Measurements from ENCODE around the gene TP63. TPM values are rescaled to one million over a fixed set of nuclear protein-coding genes. Genes with fewer than 3 reads are reported as not detected.

The TP63 gene
- total RNA-seq, 1 donor from 2014 or later, result not detected

DNA sequence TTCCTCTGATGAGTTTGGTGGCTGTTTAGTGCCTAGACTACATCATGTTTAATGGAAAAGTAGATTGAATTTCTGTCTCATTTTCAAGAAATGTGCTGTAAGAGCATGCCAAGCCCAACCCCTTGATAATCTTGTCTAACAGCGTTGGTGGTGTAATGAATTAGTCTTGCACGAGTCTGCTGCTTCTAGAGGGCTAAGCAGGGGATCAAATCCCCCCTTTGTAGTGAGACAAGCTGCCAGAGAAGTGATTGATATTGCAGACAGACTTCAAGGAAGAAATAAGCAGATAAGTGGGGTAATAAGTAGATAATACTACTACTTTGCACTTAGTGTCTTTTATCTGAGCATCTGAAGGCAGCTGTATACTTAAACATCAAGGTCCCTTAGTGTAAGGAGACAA, 141.4 kb downstream of the TP63 start:
- Histone ChIP-seq H3K4me1 (no peaks in the 10 kb centered on the region), H3K4me3 (no peak overlapping the region), H3K27ac (no peak overlapping the region), H3K27me3 (no peaks in the 10 kb centered on the region), H3K36me3 (no peaks in the 10 kb centered on the region), H3K9me3 (no peaks in the 10 kb centered on the region)
- TF ChIP-seq, protein P1, sequence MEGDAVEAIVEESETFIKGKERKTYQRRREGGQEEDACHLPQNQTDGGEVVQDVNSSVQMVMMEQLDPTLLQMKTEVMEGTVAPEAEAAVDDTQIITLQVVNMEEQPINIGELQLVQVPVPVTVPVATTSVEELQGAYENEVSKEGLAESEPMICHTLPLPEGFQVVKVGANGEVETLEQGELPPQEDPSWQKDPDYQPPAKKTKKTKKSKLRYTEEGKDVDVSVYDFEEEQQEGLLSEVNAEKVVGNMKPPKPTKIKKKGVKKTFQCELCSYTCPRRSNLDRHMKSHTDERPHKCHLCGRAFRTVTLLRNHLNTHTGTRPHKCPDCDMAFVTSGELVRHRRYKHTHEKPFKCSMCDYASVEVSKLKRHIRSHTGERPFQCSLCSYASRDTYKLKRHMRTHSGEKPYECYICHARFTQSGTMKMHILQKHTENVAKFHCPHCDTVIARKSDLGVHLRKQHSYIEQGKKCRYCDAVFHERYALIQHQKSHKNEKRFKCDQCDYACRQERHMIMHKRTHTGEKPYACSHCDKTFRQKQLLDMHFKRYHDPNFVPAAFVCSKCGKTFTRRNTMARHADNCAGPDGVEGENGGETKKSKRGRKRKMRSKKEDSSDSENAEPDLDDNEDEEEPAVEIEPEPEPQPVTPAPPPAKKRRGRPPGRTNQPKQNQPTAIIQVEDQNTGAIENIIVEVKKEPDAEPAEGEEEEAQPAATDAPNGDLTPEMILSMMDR (IDR thresholded peaks at IDR 0.05), result no peak
- intact Hi-C loops (cut with DNase I), result no loop called here
- DNase-seq (ENCODE audit: low spot score in 2 of 2), result no peak

- no peak for DNase-seq (ENCODE audit: low spot score in 2 of 2)
- no peak overlapping the region for H3K27ac ChIP-seq
- intact Hi-C loops (cut with DNase I), result no loop called here
Measured at GRCh38 chr3:189773056-189773455, 141.9 kb downstream of the TP63 start.

GRCh38 chr3:189776149-189776824, 145.1 kb downstream of the TP63 start:
- H3K36me3 ChIP-seq, result no peaks in the 10 kb centered on the region
- intact Hi-C loops (cut with DNase I), result no loop called here

More at GRCh38 chr3:189773056-189773455, 141.9 kb downstream of the TP63 start:
- Histone ChIP-seq H3K36me3 (no peaks in the 10 kb centered on the region), H3K4me1 (no peaks in the 10 kb centered on the region), H3K9me3 (no peaks in the 10 kb centered on the region), H3K27me3 (no peaks in the 10 kb centered on the region), H3K4me3 (no peak overlapping the region)
- TF ChIP-seq, protein P1 (IDR thresholded peaks at IDR 0.05), result no peak

GRCh38 chr3:189778340-189778950, 147.3 kb downstream of the TP63 start:
- DNase-seq (ENCODE audit: low spot score in 2 of 2), result no peak
- Histone ChIP-seq H3K4me1 (no peaks in the 10 kb centered on the region), H3K27me3 (no peaks in the 10 kb centered on the region), H3K36me3 (no peaks in the 10 kb centered on the region), H3K27ac (no peak overlapping the region), H3K9me3 (no peaks in the 10 kb centered on the region), H3K4me3 (no peak overlapping the region)
- TF ChIP-seq, protein P1 (IDR thresholded peaks at IDR 0.05), result no peak
- intact Hi-C loops (cut with DNase I), result no loop called here

More at GRCh38 chr3:189776149-189776824, 145.1 kb downstream of the TP63 start:
- no peak for DNase-seq (ENCODE audit: low spot score in 2 of 2)
- Histone ChIP-seq H3K27me3 (no peaks in the 10 kb centered on the region), H3K4me3 (no peak overlapping the region), H3K4me1 (no peaks in the 10 kb centered on the region), H3K9me3 (no peaks in the 10 kb centered on the region), H3K27ac (no peak overlapping the region)
- TF ChIP-seq, protein P1 (IDR thresholded peaks at IDR 0.05), result no peak

- TF ChIP-seq, protein P1 (IDR thresholded peaks at IDR 0.05), result no peak
- H3K27ac ChIP-seq, result no peak overlapping the region
- intact Hi-C loops (cut with DNase I), result no loop called here
- DNase-seq (ENCODE audit: low spot score in 2 of 2), result no peak
- H3K9me3 ChIP-seq, result no peaks in the 10 kb centered on the region
- H3K36me3 ChIP-seq, result no peaks in the 10 kb centered on the region
- no peaks in the 10 kb centered on the region for H3K4me1 ChIP-seq
- no peaks in the 10 kb centered on the region for H3K27me3 ChIP-seq
- no peak overlapping the region for H3K4me3 ChIP-seq
Measured at GRCh38 chr3:189779166-189779565, 148.0 kb downstream of the TP63 start.

All from ascending aorta (tissue), 2 donors.